HG02678 (cell line): ENCODE measurements around the gene CLEC18B.
"Not testable (repeated sequence)": the region's sequence is repeated elsewhere in the genome, so short reads cannot be mapped to it uniquely, and the experiment has no call there.

Experiments
- ATAC-seq: cut with Tn5 transposase; IDR thresholded peaks from one replicate; pipeline ENCODE4 v1.9.1; 2021; ENCODE audit warnings: mild to moderate bottlenecking, moderate library complexity; ENCODE audit not compliant: unreplicated experiment

The CLEC18B gene

GRCh38 chr16:74367469-74368001, 53.7 kb downstream of the CLEC18B start:
- ATAC-seq = peak; percentile 41

DNA sequence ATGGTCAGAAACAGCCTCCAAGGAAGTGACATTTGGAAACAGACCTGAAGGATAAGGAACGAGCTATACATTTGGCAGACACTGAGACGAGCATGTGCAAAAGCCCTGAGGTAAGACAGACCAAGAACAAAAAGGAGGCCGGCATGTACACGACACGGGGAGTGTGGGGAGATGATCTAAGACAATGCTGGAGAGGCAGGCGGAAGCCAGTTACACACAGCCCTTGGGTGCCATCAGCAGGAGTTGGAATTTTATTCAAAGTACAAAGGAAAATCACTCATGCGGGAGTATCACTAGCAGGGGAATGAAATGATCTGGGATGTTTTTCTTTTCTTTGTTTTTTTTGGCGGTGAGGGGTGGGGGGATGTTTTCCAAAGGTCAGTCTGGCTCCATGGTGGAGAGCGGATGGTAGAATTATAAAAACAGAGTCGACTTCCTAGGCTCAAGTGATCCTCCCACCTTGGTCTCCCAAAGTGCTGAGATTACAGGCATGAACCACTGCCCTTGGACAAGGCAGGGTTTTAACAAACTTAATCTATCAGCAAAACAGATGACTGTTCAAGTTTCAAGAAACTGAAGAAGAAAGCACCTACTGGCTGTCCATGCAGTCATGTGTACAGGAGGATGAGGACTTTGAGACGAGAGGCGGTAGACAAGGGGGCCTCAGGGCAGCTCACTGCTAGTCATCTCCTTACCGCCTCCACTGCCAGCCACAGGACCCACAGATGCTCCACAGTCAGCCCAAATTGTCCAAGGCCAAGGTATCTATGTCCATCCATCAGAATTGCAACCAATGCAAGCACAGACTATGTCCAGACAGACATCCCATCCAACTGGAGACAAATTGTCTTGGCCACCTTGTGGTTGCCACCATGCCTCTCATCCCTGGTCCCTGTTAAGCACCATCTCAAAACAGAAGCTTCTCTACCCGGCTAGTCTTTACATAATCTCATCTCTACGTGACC, 59.4 kb downstream of the CLEC18B start:
- not testable (repeated sequence) for ATAC-seq
